GM10266 (cell line): ENCODE measurements around the gene CPE.

ENCODE experiments used
- DNase-seq: peaks from one replicate; pipeline ENCODE4 v3.0.0; 2012; ENCODE audit errors: extremely low spot score
- CTCF ChIP-seq: IDR thresholded peaks from 2 replicates; pipeline ENCODE4 v1.5.1; 2012; ENCODE audit warnings: mild to moderate bottlenecking, low read depth; ENCODE audit not compliant: control insufficient read depth, insufficient read depth; ENCODE audit errors: missing control alignments

The CPE gene

GRCh38 chr4:165425629-165426028, 46.8 kb downstream of the CPE start:
- no peak for TF ChIP-seq CTCF
- no peak for DNase-seq

- no peak for DNase-seq
- TF ChIP-seq CTCF = no peak
Measured at GRCh38 chr4:165426331-165426730, 47.5 kb downstream of the CPE start.

GRCh38 chr4:165426823-165427222, 48.0 kb downstream of the CPE start:
- no peak for DNase-seq
- TF ChIP-seq CTCF = no peak

- DNase-seq = no peak
- no peak for TF ChIP-seq CTCF
Measured at GRCh38 chr4:165428957-165429356, 50.1 kb downstream of the CPE start.

- no peak for DNase-seq
- no peak for TF ChIP-seq CTCF
Measured at GRCh38 chr4:165433529-165433928, 54.7 kb downstream of the CPE start.

- no peak for TF ChIP-seq CTCF
- no peak for DNase-seq
Measured at GRCh38 chr4:165437691-165438090, 58.9 kb downstream of the CPE start.

- no peak for DNase-seq
- TF ChIP-seq CTCF = no peak
Measured at GRCh38 chr4:165439344-165439743, 60.5 kb downstream of the CPE start.

GRCh38 chr4:165439981-165440380, 61.2 kb downstream of the CPE start:
- DNase-seq = no peak
- TF ChIP-seq CTCF = no peak
